Fibroblast of lung (primary cell): ENCODE data around the gene GPX5.

Source experiments
- EZH2 ChIP-seq: IDR thresholded peaks from 2 replicates; pipeline ENCODE4 v1.5.1; 2012; ENCODE audit warnings: low read length, control low read depth, mild to moderate bottlenecking; ENCODE audit errors: missing control alignments
- TF ChIP-seq, protein P1 (sequence below), 2 donors: IDR thresholded peaks in 1 of 2; conservative IDR thresholded peaks in 1 of 2; 1 replicate in 1 of 2; 2 replicates in 1 of 2; pipeline ENCODE4 v1.5.1; 2011 to 2012; ENCODE audit warnings: low read length in 2 of 2, control low read depth in 1 of 2, inconsistent platforms in 1 of 2, low read depth in 1 of 2, mild to moderate bottlenecking in 1 of 2

DNA sequence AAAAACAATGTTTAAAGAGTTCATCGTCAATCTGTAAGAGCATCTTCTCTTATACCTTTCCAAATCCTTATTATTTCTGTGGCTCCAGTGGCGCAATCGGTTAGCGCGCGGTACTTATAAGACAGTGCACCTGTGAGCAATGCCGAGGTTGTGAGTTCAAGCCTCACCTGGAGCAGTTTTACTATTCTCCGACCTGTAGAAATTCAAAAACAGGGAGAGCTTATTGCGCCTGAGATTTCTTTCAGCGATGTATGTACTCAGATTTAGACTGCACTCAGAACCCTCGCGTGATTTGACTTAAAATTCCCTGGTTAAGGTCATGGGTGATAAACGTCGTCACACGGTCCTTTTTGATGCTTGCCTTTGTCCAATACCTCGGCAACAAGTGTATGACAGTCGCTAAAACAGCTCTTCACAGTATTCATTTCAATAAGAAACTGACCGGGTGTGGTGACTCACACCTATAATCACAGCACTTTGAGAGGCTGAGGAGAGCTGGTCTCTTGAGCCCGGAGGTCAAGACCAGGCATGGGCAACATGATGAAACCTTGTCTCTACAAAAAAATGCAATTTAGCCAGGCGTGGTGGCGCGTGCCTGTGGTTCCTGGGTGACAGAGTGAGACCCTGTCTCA lies 11.9 kb downstream of the GPX5 start:
- TF ChIP-seq, protein P1, sequence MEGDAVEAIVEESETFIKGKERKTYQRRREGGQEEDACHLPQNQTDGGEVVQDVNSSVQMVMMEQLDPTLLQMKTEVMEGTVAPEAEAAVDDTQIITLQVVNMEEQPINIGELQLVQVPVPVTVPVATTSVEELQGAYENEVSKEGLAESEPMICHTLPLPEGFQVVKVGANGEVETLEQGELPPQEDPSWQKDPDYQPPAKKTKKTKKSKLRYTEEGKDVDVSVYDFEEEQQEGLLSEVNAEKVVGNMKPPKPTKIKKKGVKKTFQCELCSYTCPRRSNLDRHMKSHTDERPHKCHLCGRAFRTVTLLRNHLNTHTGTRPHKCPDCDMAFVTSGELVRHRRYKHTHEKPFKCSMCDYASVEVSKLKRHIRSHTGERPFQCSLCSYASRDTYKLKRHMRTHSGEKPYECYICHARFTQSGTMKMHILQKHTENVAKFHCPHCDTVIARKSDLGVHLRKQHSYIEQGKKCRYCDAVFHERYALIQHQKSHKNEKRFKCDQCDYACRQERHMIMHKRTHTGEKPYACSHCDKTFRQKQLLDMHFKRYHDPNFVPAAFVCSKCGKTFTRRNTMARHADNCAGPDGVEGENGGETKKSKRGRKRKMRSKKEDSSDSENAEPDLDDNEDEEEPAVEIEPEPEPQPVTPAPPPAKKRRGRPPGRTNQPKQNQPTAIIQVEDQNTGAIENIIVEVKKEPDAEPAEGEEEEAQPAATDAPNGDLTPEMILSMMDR (conservative IDR thresholded peaks at IDR 0.05 in 1 of 2, IDR thresholded peaks at IDR 0.05 in 1 of 2; ENCODE audit: low read depth in 1 of 2, low read length in 2 of 2): no peak
- no peak for TF ChIP-seq EZH2
